Type B pancreatic cell (in vitro differentiated cells): Measurements from ENCODE around the gene MAPK8IP1. TPM values are rescaled to one million over a fixed set of nuclear protein-coding genes. Genes with fewer than 3 reads are reported as not detected.

Experiments used
- DNase-seq: peaks from one replicate; pipeline ENCODE4 v3.0.0; 2021; ENCODE audit warnings: mixed read lengths; ENCODE audit not compliant: unreplicated experiment; ENCODE audit errors: extremely low spot score
- H3K27ac Mint-ChIP-seq: 2 replicates; pipeline ENCODE4 v1.8.0; 2021; ENCODE audit warnings: mild to moderate bottlenecking, mixed read lengths
- H3K27me3 Mint-ChIP-seq: 2 replicates; pipeline ENCODE4 v1.8.0; 2021; ENCODE audit warnings: mixed read lengths
- H3K36me3 Mint-ChIP-seq: 2 replicates; pipeline ENCODE4 v1.8.0; 2021; ENCODE audit warnings: mixed read lengths
- H3K4me1 Mint-ChIP-seq: one replicate; pipeline ENCODE4 v1.8.0; 2021; ENCODE audit warnings: mixed read lengths; ENCODE audit not compliant: unreplicated experiment
- H3K4me3 Mint-ChIP-seq: 2 replicates; pipeline ENCODE4 v1.8.0; 2021; ENCODE audit warnings: mild to moderate bottlenecking, mixed read lengths
- H3K9me3 Mint-ChIP-seq: 2 replicates; pipeline ENCODE4 v1.8.0; 2021; ENCODE audit warnings: mixed read lengths
- total RNA-seq: library from RNA; stranded (reverse); gene quantifications from 2 replicates; pipeline ENCODE4 v1.2.1, GENCODE V29; 2021; ENCODE audit warnings: low replicate concordance
- TF ChIP-seq, protein P1 (sequence below): fragments of 200-600 bp; sonication (generic); conservative IDR thresholded peaks from 2 replicates; pipeline ENCODE4 v1.5.0; 2021; ENCODE audit warnings: antibody characterized with exemption, mild to moderate bottlenecking

The MAPK8IP1 gene
- total RNA-seq, 1 donor from 2014 or later, result 23.7 TPM

DNA sequence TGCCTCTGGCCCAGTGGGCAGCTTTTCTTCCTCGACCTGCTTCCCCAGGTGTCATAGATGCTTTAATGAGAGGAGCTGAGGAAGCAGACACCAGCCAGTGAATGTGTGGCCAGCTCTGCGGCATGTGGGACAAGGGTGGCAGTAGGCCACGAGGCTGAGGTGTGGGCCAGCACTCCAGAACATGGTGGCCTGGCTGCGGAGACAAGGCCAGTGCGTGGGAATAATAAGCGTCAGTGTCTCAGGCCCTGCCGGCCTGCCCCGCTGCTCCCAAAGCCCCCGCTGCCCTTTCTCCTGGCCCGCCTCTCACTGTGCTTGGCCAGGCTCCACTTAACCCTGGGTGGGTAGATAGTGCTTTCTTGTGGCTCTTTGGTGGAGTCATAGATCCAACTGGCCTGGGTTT, 2.1 kb downstream of the MAPK8IP1 start:
- no peaks in the 10 kb centered on the region for H3K36me3 Mint-ChIP-seq
- TF ChIP-seq, protein P1, sequence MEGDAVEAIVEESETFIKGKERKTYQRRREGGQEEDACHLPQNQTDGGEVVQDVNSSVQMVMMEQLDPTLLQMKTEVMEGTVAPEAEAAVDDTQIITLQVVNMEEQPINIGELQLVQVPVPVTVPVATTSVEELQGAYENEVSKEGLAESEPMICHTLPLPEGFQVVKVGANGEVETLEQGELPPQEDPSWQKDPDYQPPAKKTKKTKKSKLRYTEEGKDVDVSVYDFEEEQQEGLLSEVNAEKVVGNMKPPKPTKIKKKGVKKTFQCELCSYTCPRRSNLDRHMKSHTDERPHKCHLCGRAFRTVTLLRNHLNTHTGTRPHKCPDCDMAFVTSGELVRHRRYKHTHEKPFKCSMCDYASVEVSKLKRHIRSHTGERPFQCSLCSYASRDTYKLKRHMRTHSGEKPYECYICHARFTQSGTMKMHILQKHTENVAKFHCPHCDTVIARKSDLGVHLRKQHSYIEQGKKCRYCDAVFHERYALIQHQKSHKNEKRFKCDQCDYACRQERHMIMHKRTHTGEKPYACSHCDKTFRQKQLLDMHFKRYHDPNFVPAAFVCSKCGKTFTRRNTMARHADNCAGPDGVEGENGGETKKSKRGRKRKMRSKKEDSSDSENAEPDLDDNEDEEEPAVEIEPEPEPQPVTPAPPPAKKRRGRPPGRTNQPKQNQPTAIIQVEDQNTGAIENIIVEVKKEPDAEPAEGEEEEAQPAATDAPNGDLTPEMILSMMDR, result no peak
- H3K27me3 Mint-ChIP-seq, result peaks cover 14% of the 10 kb centered on the region
- no peaks in the 10 kb centered on the region for H3K9me3 Mint-ChIP-seq
- H3K4me3 Mint-ChIP-seq, result no peak overlapping the region
- DNase-seq, result no peak
- H3K27ac Mint-ChIP-seq, result no peak overlapping the region
- peaks cover 3% of the 10 kb centered on the region for H3K4me1 Mint-ChIP-seq

DNA sequence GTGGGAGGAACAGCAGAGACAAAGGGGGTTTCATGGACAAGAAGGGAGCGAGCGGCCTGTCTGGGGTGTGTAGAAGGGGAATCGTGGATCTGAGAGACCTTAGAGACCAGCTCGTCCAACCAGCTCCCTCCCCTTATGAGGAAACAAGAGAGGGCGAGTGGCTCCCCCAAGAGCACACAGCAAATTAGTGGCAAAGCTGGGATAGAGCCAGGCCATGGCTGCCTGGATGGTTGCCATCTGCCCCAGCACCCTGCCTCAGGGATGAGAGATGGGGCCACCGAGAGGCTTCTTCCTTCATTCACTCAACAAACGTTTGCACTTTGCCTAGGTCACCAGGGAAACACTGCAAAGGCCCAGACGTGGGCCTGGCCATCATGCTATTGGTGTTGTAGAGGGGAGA, 4.1 kb downstream of the MAPK8IP1 start:
- Mint-ChIP-seq H3K36me3 (no peaks in the 10 kb centered on the region), H3K27me3 (peaks cover 13% of the 10 kb centered on the region), H3K9me3 (no peaks in the 10 kb centered on the region), H3K4me3 (no peak overlapping the region), H3K4me1 (peaks cover 8% of the 10 kb centered on the region), H3K27ac (no peak overlapping the region)
- TF ChIP-seq, protein P1, result no peak
- DNase-seq, result no peak

DNA sequence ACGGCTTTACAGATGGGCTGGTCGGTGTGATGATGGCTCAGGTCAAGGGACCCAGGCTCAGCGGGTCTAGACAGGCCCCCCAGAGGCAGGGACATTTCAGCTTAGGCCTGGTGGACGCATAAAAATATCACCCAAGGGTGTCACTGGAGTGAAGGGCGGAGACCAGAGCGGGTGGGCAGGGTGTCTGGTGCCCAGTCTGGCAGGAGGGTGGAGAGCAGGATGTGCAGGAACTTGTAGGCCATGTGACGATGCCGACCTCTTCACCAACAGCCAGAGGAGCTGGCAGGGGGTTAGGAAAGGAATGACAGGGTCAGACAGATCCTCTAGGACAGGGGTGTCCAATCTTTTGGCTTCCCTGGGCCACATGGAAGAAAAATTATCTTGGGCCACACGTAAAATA, 4.5 kb downstream of the MAPK8IP1 start:
- Mint-ChIP-seq H3K4me1 (peaks cover 11% of the 10 kb centered on the region), H3K27ac (no peak overlapping the region), H3K27me3 (peaks cover 9% of the 10 kb centered on the region), H3K4me3 (no peak overlapping the region), H3K36me3 (no peaks in the 10 kb centered on the region), H3K9me3 (no peaks in the 10 kb centered on the region)
- TF ChIP-seq, protein P1, result no peak
- no peak for DNase-seq

- no peak overlapping the region for H3K27ac Mint-ChIP-seq
- H3K9me3 Mint-ChIP-seq, result no peaks in the 10 kb centered on the region
- peaks cover 6% of the 10 kb centered on the region for H3K27me3 Mint-ChIP-seq
- TF ChIP-seq, protein P1, result no peak
- H3K4me3 Mint-ChIP-seq, result no peak overlapping the region
- peaks cover 9% of the 10 kb centered on the region for H3K4me1 Mint-ChIP-seq
- no peaks in the 10 kb centered on the region for H3K36me3 Mint-ChIP-seq
- no peak for DNase-seq
Measured at GRCh38 chr11:45890886-45891550, 5.6 kb downstream of the MAPK8IP1 start.

DNA sequence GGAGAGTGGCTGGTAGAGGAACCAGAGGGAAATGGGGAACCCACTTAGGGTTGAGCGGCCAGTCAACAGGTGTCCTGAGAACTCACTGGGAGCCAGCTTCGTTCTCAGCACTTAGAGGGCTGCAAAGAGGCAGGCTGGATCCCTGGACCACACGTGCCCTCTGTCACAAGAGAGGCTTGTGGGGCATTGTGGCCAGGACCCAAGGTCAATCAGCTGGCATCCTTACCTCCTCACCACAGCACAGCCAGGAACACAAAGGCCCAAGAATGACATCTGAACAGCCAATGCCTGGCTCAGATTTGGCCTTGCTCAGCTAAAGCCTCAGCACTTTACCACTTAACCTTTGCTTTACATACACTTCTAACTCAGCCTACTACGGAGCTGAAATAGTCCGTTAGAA, 7.4 kb downstream of the MAPK8IP1 start:
- TF ChIP-seq, protein P1, result no peak
- H3K9me3 Mint-ChIP-seq, result no peaks in the 10 kb centered on the region
- H3K4me1 Mint-ChIP-seq, result peaks cover 9% of the 10 kb centered on the region
- no peak for DNase-seq
- H3K27me3 Mint-ChIP-seq, result no peaks in the 10 kb centered on the region
- no peaks in the 10 kb centered on the region for H3K36me3 Mint-ChIP-seq
- no peak overlapping the region for H3K27ac Mint-ChIP-seq
- no peak overlapping the region for H3K4me3 Mint-ChIP-seq
